Testis (tissue), 2 donors: ENCODE results near the gene CSF1.

Source experiments
- CTCF ChIP-seq, 3 experiments: fragments of 450-650 bp in 2 of 3; fragments of 200-600 bp in 1 of 3; sonication (generic) in 1 of 3; IDR thresholded peaks; one replicate each; pipeline ENCODE4 v1.5.1; 2016 to 2019; ENCODE audit warnings: antibody characterized with exemption in 3 of 3, mild to moderate bottlenecking in 2 of 3, moderate library complexity in 1 of 3
- POLR2A ChIP-seq: fragments of 450-650 bp; IDR thresholded peaks from one replicate; pipeline ENCODE4 v1.6.1; 2017; ENCODE audit warnings: antibody characterized with exemption, mild to moderate bottlenecking, moderate library complexity

GRCh38 chr1:109910123-109910962 lies at the start of gene CSF1:
- TF ChIP-seq POLR2A (no peak), CTCF (IDR thresholded peaks at IDR 0.05) (no peak)
